ENCODE results near the gene AKT2. TPM values are rescaled to one million over a fixed set of nuclear protein-coding genes. Genes with fewer than 3 reads are reported as not detected.

The AKT2 gene
- total and polyA plus RNA-seq, 10 of the 15 experiments (the other 5 are each of a cell fraction or from before 2014, with no cell fraction given): 1.0 to 185 (median 71.5) TPM

DNA sequence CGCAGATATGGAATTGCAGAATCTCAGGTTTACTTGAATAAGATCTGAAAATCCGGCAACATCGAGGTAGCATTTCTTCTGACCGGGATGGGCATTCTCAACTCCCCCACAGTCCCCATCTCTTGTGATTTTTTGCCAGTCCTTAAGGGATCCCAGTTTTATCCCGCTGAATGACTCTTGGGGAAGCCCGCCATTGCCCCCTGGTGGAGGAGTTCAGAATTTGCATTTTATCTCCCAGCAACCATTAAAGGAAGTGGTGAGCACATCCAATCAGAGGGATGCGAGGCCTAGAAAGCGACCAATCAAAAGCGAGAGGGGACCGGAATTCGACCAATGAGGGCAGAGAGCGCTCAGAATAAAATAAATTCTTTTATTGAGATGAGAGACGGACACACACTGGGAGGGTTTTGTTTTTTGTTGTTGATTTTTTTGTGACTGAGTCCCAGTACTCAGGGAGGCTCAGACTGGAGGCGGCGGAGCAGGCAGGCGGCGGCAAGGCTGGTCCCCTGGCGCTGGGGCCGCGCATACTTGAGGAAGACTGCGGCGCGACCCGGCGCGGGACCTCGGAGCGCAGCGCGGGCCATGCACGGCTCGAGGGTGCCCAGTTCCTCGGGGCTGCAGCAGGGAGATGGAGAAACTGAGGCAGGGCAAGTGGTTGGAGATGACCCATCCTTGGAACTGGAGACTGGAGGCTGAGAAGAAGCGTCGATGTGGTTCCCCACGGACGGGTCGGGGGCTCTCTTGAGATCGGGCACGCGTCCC is 63.1 kb downstream of the AKT2 start (continued):
- TF ChIP-seq NFYA (IDR thresholded peaks at IDR 0.05; ENCODE audit: borderline replicate concordance, low read depth, low read length) (peak; percentile 94), SMC3 (IDR thresholded peaks at IDR 0.05; ENCODE audit: borderline replicate concordance, low read length) (peak; percentile 83), JUND (IDR thresholded peaks at IDR 0.05; ENCODE audit: low read depth, low read length) (no peak), SP1 (IDR thresholded peaks at IDR 0.05; ENCODE audit: low read depth, low read length) (peak; percentile 97), CHD4 (IDR thresholded peaks at IDR 0.05) (no peak), TCF12 (IDR thresholded peaks at IDR 0.05; ENCODE audit: low read depth, low read length) (no peak), CBX3 (IDR thresholded peaks at IDR 0.05; ENCODE audit: borderline replicate concordance, low read depth) (no peak), WRNIP1 (IDR thresholded peaks at IDR 0.05; ENCODE audit: borderline replicate concordance, low read depth, low read length) (no peak), FOXK2 (IDR thresholded peaks at IDR 0.05) (no peak), ESRRA (IDR thresholded peaks at IDR 0.05; ENCODE audit: low read length) (no peak), ZZZ3 (IDR thresholded peaks at IDR 0.05; ENCODE audit: control insufficient read depth, insufficient read length, low read depth) (no peak), NR2C2 (IDR thresholded peaks at IDR 0.05; ENCODE audit: borderline replicate concordance, control insufficient read depth, insufficient read length, low read depth) (no peak), SMAD5 (IDR thresholded peaks at IDR 0.05; ENCODE audit: low read depth) (no peak), NFYB (IDR thresholded peaks at IDR 0.05; ENCODE audit: insufficient read depth, low read depth, low read length) (peak; percentile 100), NFXL1 (IDR thresholded peaks at IDR 0.05; ENCODE audit: borderline replicate concordance) (no peak), EGR1 (IDR thresholded peaks at IDR 0.05; ENCODE audit: borderline replicate concordance in 1 of 2, low read depth in 2 of 2, low read length in 2 of 2) (no peak), NR2F1 (conservative IDR thresholded peaks at IDR 0.05) (no peak), RFX5 (IDR thresholded peaks at IDR 0.05; ENCODE audit: low read depth, low read length) (peak; percentile 97), TCF7 (IDR thresholded peaks at IDR 0.05; ENCODE audit: borderline replicate concordance) (no peak), BHLHE40 (IDR thresholded peaks at IDR 0.05; ENCODE audit: borderline replicate concordance in 1 of 2, low read depth in 2 of 2, low read length in 1 of 2) (no peak), MEF2A (IDR thresholded peaks at IDR 0.05; ENCODE audit: insufficient read depth, low read depth, low read length) (no peak), STAT1 (conservative IDR thresholded peaks at IDR 0.05) (no peak), CREB1 (IDR thresholded peaks at IDR 0.05; ENCODE audit: low read depth) (0 out of 2 replicates have a peak, but pooled peaks have one; percentile 8)
- TF ChIP-seq, protein P1, sequence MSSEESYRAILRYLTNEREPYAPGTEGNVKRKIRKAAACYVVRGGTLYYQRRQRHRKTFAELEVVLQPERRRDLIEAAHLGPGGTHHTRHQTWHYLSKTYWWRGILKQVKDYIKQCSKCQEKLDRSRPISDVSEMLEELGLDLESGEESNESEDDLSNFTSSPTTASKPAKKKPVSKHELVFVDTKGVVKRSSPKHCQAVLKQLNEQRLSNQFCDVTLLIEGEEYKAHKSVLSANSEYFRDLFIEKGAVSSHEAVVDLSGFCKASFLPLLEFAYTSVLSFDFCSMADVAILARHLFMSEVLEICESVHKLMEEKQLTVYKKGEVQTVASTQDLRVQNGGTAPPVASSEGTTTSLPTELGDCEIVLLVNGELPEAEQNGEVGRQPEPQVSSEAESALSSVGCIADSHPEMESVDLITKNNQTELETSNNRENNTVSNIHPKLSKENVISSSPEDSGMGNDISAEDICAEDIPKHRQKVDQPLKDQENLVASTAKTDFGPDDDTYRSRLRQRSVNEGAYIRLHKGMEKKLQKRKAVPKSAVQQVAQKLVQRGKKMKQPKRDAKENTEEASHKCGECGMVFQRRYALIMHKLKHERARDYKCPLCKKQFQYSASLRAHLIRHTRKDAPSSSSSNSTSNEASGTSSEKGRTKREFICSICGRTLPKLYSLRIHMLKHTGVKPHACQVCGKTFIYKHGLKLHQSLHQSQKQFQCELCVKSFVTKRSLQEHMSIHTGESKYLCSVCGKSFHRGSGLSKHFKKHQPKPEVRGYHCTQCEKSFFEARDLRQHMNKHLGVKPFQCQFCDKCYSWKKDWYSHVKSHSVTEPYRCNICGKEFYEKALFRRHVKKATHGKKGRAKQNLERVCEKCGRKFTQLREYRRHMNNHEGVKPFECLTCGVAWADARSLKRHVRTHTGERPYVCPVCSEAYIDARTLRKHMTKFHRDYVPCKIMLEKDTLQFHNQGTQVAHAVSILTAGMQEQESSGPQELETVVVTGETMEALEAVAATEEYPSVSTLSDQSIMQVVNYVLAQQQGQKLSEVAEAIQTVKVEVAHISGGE (CRISPR knock-in tag; IDR thresholded peaks at IDR 0.05): no peak
- TF ChIP-seq, protein P2, sequence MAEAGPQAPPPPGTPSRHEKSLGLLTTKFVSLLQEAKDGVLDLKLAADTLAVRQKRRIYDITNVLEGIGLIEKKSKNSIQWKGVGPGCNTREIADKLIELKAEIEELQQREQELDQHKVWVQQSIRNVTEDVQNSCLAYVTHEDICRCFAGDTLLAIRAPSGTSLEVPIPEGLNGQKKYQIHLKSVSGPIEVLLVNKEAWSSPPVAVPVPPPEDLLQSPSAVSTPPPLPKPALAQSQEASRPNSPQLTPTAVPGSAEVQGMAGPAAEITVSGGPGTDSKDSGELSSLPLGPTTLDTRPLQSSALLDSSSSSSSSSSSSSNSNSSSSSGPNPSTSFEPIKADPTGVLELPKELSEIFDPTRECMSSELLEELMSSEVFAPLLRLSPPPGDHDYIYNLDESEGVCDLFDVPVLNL (IDR thresholded peaks at IDR 0.05; ENCODE audit: low read depth, low read length): peak; percentile 93
- TF ChIP-seq, protein P3, sequence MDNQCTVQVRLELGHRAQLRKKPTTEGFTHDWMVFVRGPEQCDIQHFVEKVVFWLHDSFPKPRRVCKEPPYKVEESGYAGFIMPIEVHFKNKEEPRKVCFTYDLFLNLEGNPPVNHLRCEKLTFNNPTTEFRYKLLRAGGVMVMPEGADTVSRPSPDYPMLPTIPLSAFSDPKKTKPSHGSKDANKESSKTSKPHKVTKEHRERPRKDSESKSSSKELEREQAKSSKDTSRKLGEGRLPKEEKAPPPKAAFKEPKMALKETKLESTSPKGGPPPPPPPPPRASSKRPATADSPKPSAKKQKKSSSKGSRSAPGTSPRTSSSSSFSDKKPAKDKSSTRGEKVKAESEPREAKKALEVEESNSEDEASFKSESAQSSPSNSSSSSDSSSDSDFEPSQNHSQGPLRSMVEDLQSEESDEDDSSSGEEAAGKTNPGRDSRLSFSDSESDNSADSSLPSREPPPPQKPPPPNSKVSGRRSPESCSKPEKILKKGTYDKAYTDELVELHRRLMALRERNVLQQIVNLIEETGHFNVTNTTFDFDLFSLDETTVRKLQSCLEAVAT (IDR thresholded peaks at IDR 0.05): no peak

Measured in GM12878 (cell line).